ENCODE measurements around the gene MTREX.
"Not testable (repeated sequence)": the region's sequence is repeated elsewhere in the genome, so short reads cannot be mapped to it uniquely, and the experiment has no call there.

MTREX gene

GRCh38 chr5:55305345-55305744 is 2.4 kb upstream of the MTREX start:
- Histone ChIP-seq H3K4me3 (ENCODE audit: low read length) (peak overlapping the region; percentile 98), H3K9me3 (ENCODE audit: control insufficient read depth, low read length) (no peaks in the 10 kb centered on the region), H3K4me1 (ENCODE audit: control insufficient read depth, insufficient read depth, low read length) (peaks cover 65% of the 10 kb centered on the region), H3K9ac (ENCODE audit: low read length) (peak overlapping the region; percentile 98), H3K27me3 (replicated peaks; ENCODE audit: control insufficient read depth, insufficient read depth, low read length) (no peaks in the 10 kb centered on the region), H3K36me3 (ENCODE audit: control insufficient read depth, insufficient read depth, low read length, severe bottlenecking) (peaks cover 7% of the 10 kb centered on the region)
- no peak for DNase-seq (ENCODE audit: low read depth)

GRCh38 chr5:55306641-55307382 is 977 bp upstream of the MTREX start:
- Histone ChIP-seq H3K36me3 (ENCODE audit: control insufficient read depth, insufficient read depth, low read length, severe bottlenecking) (no peaks in the 10 kb centered on the region), H3K4me3 (ENCODE audit: low read length) (peak overlapping the region; percentile 98), H3K9ac (ENCODE audit: low read length) (peak overlapping the region; percentile 98), H3K9me3 (ENCODE audit: control insufficient read depth, low read length) (no peaks in the 10 kb centered on the region), H3K4me1 (ENCODE audit: control insufficient read depth, insufficient read depth, low read length) (peaks cover 63% of the 10 kb centered on the region), H3K27me3 (replicated peaks; ENCODE audit: control insufficient read depth, insufficient read depth, low read length) (no peaks in the 10 kb centered on the region)
- peak; percentile 24 for DNase-seq (ENCODE audit: low read depth)

DNA sequence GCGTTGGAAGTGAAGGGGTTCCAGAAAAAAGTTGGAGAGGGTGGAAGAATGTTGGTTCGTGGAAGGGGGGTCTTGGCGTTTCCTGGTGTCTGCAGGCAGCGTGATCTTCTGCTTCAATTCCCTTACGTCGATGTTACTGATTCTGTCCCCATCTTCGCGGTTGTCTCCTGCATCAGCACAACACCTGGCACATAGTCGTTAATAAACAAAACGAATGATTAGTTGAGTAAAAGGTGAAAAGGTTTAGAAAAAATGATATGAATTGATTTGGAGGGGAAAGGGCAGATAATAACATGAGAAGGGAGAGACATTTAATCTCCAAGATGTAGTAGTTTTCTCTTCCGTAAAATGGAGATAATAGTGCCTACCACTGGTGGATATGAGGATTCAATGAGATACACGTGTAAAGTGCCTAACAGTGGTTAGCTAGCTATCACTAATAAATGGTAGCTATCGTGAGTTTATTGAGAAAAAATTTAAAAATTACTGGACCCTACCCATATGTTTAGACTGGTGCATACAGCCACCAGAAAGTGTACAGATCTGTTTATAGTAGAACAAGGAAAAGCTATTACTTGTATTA is 556 bp downstream of the MTREX start:
- peak overlapping the region; percentile 98 for H3K9ac ChIP-seq (ENCODE audit: low read length)
- no peaks in the 10 kb centered on the region for H3K27me3 ChIP-seq (replicated peaks; ENCODE audit: control insufficient read depth, insufficient read depth, low read length)
- peaks cover 48% of the 10 kb centered on the region for H3K4me1 ChIP-seq (ENCODE audit: control insufficient read depth, insufficient read depth, low read length)
- DNase-seq (ENCODE audit: low read depth) = peak; percentile 51
- H3K36me3 ChIP-seq (ENCODE audit: control insufficient read depth, insufficient read depth, low read length, severe bottlenecking) = no peaks in the 10 kb centered on the region
- no peaks in the 10 kb centered on the region for H3K9me3 ChIP-seq (ENCODE audit: control insufficient read depth, low read length)
- peak overlapping the region; percentile 98 for H3K4me3 ChIP-seq (ENCODE audit: low read length)

DNA sequence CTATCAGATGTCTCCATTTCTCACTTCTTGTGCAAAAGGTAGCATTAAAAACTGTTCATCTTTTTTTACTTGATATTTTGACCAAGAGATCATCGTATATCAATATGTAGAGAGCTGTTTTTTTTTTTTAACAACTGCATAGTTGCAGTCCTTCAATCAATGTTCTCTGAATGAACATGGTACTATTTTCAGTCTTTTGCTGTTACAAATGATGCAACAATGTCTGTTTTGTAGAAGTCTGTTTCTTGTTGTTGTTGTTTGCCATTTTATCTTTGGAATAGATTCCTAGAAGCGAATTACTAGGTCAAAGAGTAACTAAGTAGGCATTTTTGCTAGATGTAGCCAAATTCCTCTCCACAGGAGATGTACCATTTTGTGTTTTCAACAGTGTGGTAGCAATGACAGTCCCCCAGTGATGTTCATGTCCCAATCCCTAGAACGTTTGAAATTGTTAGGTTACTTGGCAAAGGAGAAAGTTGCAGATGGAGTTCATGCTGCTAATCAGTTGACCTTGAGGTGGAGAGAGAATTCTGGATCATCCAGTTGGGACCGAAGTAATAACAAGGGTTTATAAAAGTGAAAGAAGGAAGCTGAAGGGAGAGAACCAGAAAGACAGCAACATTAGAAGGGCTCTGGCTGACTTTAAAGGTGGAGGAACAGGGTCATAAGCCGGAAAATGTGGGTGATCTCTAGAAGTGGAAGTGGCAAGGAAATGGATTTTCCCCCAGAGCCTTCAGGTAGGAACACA is 6.3 kb downstream of the MTREX start:
- DNase-seq (ENCODE audit: low read depth) = no peak
- no peaks in the 10 kb centered on the region for H3K9me3 ChIP-seq (ENCODE audit: control insufficient read depth, low read length)
- H3K27me3 ChIP-seq (replicated peaks; ENCODE audit: control insufficient read depth, insufficient read depth, low read length) = no peaks in the 10 kb centered on the region
- H3K4me1 ChIP-seq (ENCODE audit: control insufficient read depth, insufficient read depth, low read length) = peaks cover 27% of the 10 kb centered on the region
- H3K4me3 ChIP-seq (ENCODE audit: low read length) = no peak overlapping the region
- peaks cover 5% of the 10 kb centered on the region for H3K36me3 ChIP-seq (ENCODE audit: control insufficient read depth, insufficient read depth, low read length, severe bottlenecking)
- no peak overlapping the region for H3K9ac ChIP-seq (ENCODE audit: low read length)

GRCh38 chr5:55316289-55316688 is 8.5 kb downstream of the MTREX start:
- Histone ChIP-seq H3K4me3 (ENCODE audit: low read length) (no peak overlapping the region), H3K36me3 (ENCODE audit: control insufficient read depth, insufficient read depth, low read length, severe bottlenecking) (peaks cover 5% of the 10 kb centered on the region), H3K9ac (ENCODE audit: low read length) (no peak overlapping the region), H3K4me1 (ENCODE audit: control insufficient read depth, insufficient read depth, low read length) (peaks cover 32% of the 10 kb centered on the region), H3K27me3 (replicated peaks; ENCODE audit: control insufficient read depth, insufficient read depth, low read length) (no peaks in the 10 kb centered on the region), H3K9me3 (ENCODE audit: control insufficient read depth, low read length) (no peaks in the 10 kb centered on the region)
- DNase-seq (ENCODE audit: low read depth) = no peak

- Histone ChIP-seq H3K36me3 (ENCODE audit: control insufficient read depth, insufficient read depth, low read length, severe bottlenecking) (peaks cover 5% of the 10 kb centered on the region), H3K9me3 (ENCODE audit: control insufficient read depth, low read length) (no peaks in the 10 kb centered on the region), H3K4me1 (ENCODE audit: control insufficient read depth, insufficient read depth, low read length) (peaks cover 37% of the 10 kb centered on the region), H3K27me3 (replicated peaks; ENCODE audit: control insufficient read depth, insufficient read depth, low read length) (no peaks in the 10 kb centered on the region), H3K9ac (ENCODE audit: low read length) (no peak overlapping the region), H3K4me3 (ENCODE audit: low read length) (no peak overlapping the region)
- DNase-seq (ENCODE audit: low read depth) = no peak
These were observed 9.0 kb downstream of the MTREX start for GRCh38 chr5:55316837-55317236.

- H3K9me3 ChIP-seq (ENCODE audit: control insufficient read depth, low read length); H3K4me3 ChIP-seq (ENCODE audit: low read length); H3K36me3 ChIP-seq (ENCODE audit: control insufficient read depth, insufficient read depth, low read length, severe bottlenecking); DNase-seq (ENCODE audit: low read depth); H3K9ac ChIP-seq (ENCODE audit: low read length); H3K27me3 ChIP-seq (replicated peaks; ENCODE audit: control insufficient read depth, insufficient read depth, low read length): not testable (repeated sequence)
- peaks cover 37% of the 10 kb centered on the region for H3K4me1 ChIP-seq (ENCODE audit: control insufficient read depth, insufficient read depth, low read length)
These were observed 10.4 kb downstream of the MTREX start for GRCh38 chr5:55318237-55318636.

DNA sequence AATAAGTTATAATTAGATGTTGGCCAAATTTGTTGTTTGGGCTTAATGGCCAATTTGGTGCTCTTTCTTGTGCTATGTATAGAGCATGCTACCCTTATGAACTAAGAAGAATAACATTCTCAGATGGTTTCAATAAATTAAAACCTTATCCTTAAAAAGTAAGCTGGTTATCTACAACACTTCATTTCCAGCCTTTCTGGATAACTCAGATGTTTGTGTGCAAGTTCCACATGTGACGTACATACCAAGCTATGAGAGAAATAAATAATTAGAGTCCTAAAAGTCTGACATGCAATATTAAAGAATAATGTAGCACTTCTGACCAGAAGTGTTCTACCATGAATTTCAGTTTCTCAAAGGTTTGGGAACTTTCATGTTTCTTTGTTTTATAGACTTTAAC is 11.7 kb downstream of the MTREX start:
- Histone ChIP-seq H3K36me3 (ENCODE audit: control insufficient read depth, insufficient read depth, low read length, severe bottlenecking) (peaks cover 5% of the 10 kb centered on the region), H3K9ac (ENCODE audit: low read length) (no peak overlapping the region), H3K27me3 (replicated peaks; ENCODE audit: control insufficient read depth, insufficient read depth, low read length) (no peaks in the 10 kb centered on the region), H3K4me1 (ENCODE audit: control insufficient read depth, insufficient read depth, low read length) (peaks cover 25% of the 10 kb centered on the region), H3K9me3 (ENCODE audit: control insufficient read depth, low read length) (no peaks in the 10 kb centered on the region), H3K4me3 (ENCODE audit: low read length) (no peak overlapping the region)
- no peak for DNase-seq (ENCODE audit: low read depth)

- DNase-seq (ENCODE audit: low read depth) = no peak
- H3K9me3 ChIP-seq (ENCODE audit: control insufficient read depth, low read length) = no peaks in the 10 kb centered on the region
- H3K4me1 ChIP-seq (ENCODE audit: control insufficient read depth, insufficient read depth, low read length) = peaks cover 20% of the 10 kb centered on the region
- H3K4me3 ChIP-seq (ENCODE audit: low read length) = peak overlapping the region; percentile 61
- H3K36me3 ChIP-seq (ENCODE audit: control insufficient read depth, insufficient read depth, low read length, severe bottlenecking) = peaks cover 6% of the 10 kb centered on the region
- peak overlapping the region; percentile 61 for H3K9ac ChIP-seq (ENCODE audit: low read length)
- H3K27me3 ChIP-seq (replicated peaks; ENCODE audit: control insufficient read depth, insufficient read depth, low read length) = no peaks in the 10 kb centered on the region
These were observed 12.8 kb downstream of the MTREX start for GRCh38 chr5:55320571-55320970.

- peaks cover 12% of the 10 kb centered on the region for H3K36me3 ChIP-seq (ENCODE audit: control insufficient read depth, insufficient read depth, low read length, severe bottlenecking)
- H3K9ac ChIP-seq (ENCODE audit: low read length) = no peak overlapping the region
- no peak overlapping the region for H3K4me3 ChIP-seq (ENCODE audit: low read length)
- H3K4me1 ChIP-seq (ENCODE audit: control insufficient read depth, insufficient read depth, low read length) = peaks cover 38% of the 10 kb centered on the region
- DNase-seq (ENCODE audit: low read depth) = no peak
- no peaks in the 10 kb centered on the region for H3K27me3 ChIP-seq (replicated peaks; ENCODE audit: control insufficient read depth, insufficient read depth, low read length)
- no peaks in the 10 kb centered on the region for H3K9me3 ChIP-seq (ENCODE audit: control insufficient read depth, low read length)
These were observed 16.2 kb downstream of the MTREX start for GRCh38 chr5:55324006-55324405.

GRCh38 chr5:55324815-55325418 is 17.1 kb downstream of the MTREX start:
- Histone ChIP-seq H3K27me3 (replicated peaks; ENCODE audit: control insufficient read depth, insufficient read depth, low read length) (no peaks in the 10 kb centered on the region), H3K36me3 (ENCODE audit: control insufficient read depth, insufficient read depth, low read length, severe bottlenecking) (peaks cover 21% of the 10 kb centered on the region), H3K4me3 (ENCODE audit: low read length) (no peak overlapping the region), H3K4me1 (ENCODE audit: control insufficient read depth, insufficient read depth, low read length) (peaks cover 37% of the 10 kb centered on the region), H3K9me3 (ENCODE audit: control insufficient read depth, low read length) (no peaks in the 10 kb centered on the region), H3K9ac (ENCODE audit: low read length) (no peak overlapping the region)
- DNase-seq (ENCODE audit: low read depth) = peak; percentile 74
